Natural killer cell (primary cell): Measurements from ENCODE around the gene CCDC73. TPM values are rescaled to one million over a fixed set of nuclear protein-coding genes. Genes with fewer than 3 reads are reported as not detected.

ENCODE experiments used
- ATAC-seq, 3 donors: fragments of 150-1000 bp in 2 of 3; fragments of 200-7000 bp in 1 of 3; cut with Tn5 transposase; 1 replicate in 1 of 3; 2 replicates in 2 of 3; pipeline ENCODE4 v1.10.0; 2021; ENCODE audit warnings: mild to moderate bottlenecking in 2 of 3, moderate library complexity in 2 of 3
- DNase-seq, 2 donors: peaks; one replicate each; pipeline versions ENCODE4 v3.0.0 to v3.0.0-alpha.2; 2013 to 2021; ENCODE audit warnings: mixed read lengths in 1 of 2
- H3K27ac ChIP-seq: one replicate; pipeline ENCODE4 v1.5.1; 2013; ENCODE audit warnings: mild to moderate bottlenecking, low read length
- H3K27me3 ChIP-seq: one replicate; pipeline ENCODE4 v1.6.1; 2013; ENCODE audit warnings: low read length; ENCODE audit not compliant: control insufficient read depth, insufficient read depth
- H3K36me3 ChIP-seq: one replicate; pipeline ENCODE4 v1.6.1; 2013; ENCODE audit warnings: low read length; ENCODE audit not compliant: control insufficient read depth, insufficient read depth
- H3K4me1 ChIP-seq: one replicate; pipeline ENCODE4 v1.6.1; 2013; ENCODE audit warnings: low read length; ENCODE audit not compliant: control insufficient read depth, insufficient read depth
- H3K4me3 ChIP-seq: one replicate; pipeline ENCODE4 v1.5.1; 2013; ENCODE audit warnings: low read length
- H3K9me3 ChIP-seq: one replicate; pipeline ENCODE4 v1.6.1; 2013; ENCODE audit warnings: low read length; ENCODE audit not compliant: control insufficient read depth, insufficient read depth
- H3K27ac Mint-ChIP-seq, 2 donors: one replicate each; pipeline ENCODE4 v1.8.0; 2022; ENCODE audit warnings: mild to moderate bottlenecking in 2 of 2, mixed read lengths in 2 of 2, moderate library complexity in 1 of 2
- H3K27me3 Mint-ChIP-seq, 2 donors: one replicate each; pipeline ENCODE4 v1.8.0; 2022; ENCODE audit warnings: low read depth in 2 of 2, mixed read lengths in 2 of 2
- H3K36me3 Mint-ChIP-seq: one replicate; pipeline ENCODE4 v1.8.0; 2022; ENCODE audit warnings: mixed read lengths
- H3K4me1 Mint-ChIP-seq, 2 donors: one replicate each; pipeline ENCODE4 v1.8.0; 2022; ENCODE audit warnings: mixed read lengths in 2 of 2
- H3K4me3 Mint-ChIP-seq: one replicate; pipeline ENCODE4 v1.8.0; 2022; ENCODE audit warnings: mild to moderate bottlenecking, moderate library complexity, mixed read lengths
- H3K9me3 Mint-ChIP-seq, 2 donors: one replicate each; pipeline ENCODE4 v1.8.0; 2022; ENCODE audit warnings: mixed read lengths in 2 of 2
- WGBS: methylation state at CpG from one replicate; pipeline ENCODE4 v1.1.7; 2013; ENCODE audit warnings: missing lambda C conversion rate; ENCODE audit not compliant: insufficient coverage; 5-methylcytosine and 5-hydroxymethylcytosine counted together
- intact Hi-C: fragments of 100-400 bp; cut with micrococcal nuclease; formaldehyde crosslinking; loops from one replicate; pipeline ENCODE4 v1.14.2; 2022
- total RNA-seq, 4 donors: library from RNA; stranded (reverse); fragments of 120-200 nt in 1 of 4; gene quantifications; one replicate each; pipeline versions ENCODE4 v1.2.3 to v1.2.4, GENCODE V29; 2013 to 2022
- TF ChIP-seq, protein P1 (sequence below): fragments of 200-600 bp; IDR thresholded peaks from one replicate; pipeline ENCODE4 v1.8.0; 2022; ENCODE audit warnings: antibody characterized with exemption

The CCDC73 gene
- total RNA-seq, 3 donors from 2014 or later (not counting 1 experiment from before 2014, with no cell fraction given): not detected

DNA sequence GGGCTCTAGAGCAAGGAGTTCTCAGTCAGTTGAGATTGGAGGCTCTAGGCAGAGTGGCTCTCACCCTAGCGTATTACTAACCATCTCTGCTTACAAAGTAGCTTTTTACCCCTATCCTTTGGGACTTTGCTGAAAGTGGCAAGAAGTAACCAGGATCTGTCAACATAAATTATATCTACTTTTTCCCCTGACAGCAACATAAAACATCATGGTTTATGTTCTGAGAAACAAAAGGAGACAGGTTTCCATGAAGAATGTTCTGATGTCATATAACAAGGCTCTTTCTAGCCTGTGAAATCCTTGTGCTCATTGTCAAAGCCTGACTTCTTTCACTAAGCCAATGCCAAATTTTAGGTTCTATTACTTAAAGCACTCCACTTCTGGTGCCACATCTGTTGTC lies 218.0 kb downstream of the CCDC73 start:
- Histone ChIP-seq H3K4me3 (no peak overlapping the region), H3K9me3 (no peaks in the 10 kb centered on the region), H3K4me1 (no peaks in the 10 kb centered on the region), H3K27ac (no peak overlapping the region), H3K27me3 (no peaks in the 10 kb centered on the region), H3K36me3 (no peaks in the 10 kb centered on the region)
- no peaks in the 10 kb centered on the region for H3K4me1 Mint-ChIP-seq
- 93% methylated on average over 1 of the region's 1 CpG for WGBS
- peaks cover 2 to 3% of the 10 kb centered on the region in 2 donors for H3K27me3 Mint-ChIP-seq
- TF ChIP-seq, protein P1, sequence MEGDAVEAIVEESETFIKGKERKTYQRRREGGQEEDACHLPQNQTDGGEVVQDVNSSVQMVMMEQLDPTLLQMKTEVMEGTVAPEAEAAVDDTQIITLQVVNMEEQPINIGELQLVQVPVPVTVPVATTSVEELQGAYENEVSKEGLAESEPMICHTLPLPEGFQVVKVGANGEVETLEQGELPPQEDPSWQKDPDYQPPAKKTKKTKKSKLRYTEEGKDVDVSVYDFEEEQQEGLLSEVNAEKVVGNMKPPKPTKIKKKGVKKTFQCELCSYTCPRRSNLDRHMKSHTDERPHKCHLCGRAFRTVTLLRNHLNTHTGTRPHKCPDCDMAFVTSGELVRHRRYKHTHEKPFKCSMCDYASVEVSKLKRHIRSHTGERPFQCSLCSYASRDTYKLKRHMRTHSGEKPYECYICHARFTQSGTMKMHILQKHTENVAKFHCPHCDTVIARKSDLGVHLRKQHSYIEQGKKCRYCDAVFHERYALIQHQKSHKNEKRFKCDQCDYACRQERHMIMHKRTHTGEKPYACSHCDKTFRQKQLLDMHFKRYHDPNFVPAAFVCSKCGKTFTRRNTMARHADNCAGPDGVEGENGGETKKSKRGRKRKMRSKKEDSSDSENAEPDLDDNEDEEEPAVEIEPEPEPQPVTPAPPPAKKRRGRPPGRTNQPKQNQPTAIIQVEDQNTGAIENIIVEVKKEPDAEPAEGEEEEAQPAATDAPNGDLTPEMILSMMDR: no peak
- H3K36me3 Mint-ChIP-seq: no peaks in the 10 kb centered on the region
- H3K27ac Mint-ChIP-seq: no peak overlapping the region
- DNase-seq (no peak), ATAC-seq (no peak)
- H3K9me3 Mint-ChIP-seq: no peaks in the 10 kb centered on the region
- intact Hi-C loops: no loop called here
- H3K4me3 Mint-ChIP-seq: no peak overlapping the region

DNA sequence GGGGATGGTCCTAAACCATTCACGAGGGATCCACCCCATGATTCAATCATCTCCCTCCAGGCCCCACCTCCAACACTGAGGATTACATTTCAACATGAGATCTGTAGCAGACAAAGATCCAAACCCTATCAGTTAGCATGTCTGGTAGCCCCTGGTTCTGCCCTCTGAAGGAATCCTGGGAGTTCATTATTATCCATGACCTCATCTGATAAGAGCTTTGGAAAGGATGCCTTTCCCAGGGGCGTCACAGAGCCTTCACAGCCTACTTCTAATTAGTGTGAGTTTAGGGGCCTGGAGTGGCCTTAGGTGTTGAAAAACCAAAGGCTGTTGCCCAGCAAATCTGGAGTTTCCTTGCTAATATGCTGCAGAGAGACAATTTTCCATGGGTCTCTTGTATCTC lies 219.4 kb downstream of the CCDC73 start:
- intact Hi-C loops: no loop called here
- Mint-ChIP-seq H3K4me1 (no peaks in the 10 kb centered on the region), H3K9me3 (no peaks in the 10 kb centered on the region), H3K27ac (no peak overlapping the region), H3K4me3 (no peak overlapping the region), H3K27me3 (peaks cover 10 to 17% of the 10 kb centered on the region in 2 donors), H3K36me3 (no peaks in the 10 kb centered on the region)
- DNase-seq: no peak
- Histone ChIP-seq H3K36me3 (no peaks in the 10 kb centered on the region), H3K4me3 (no peak overlapping the region), H3K27me3 (no peaks in the 10 kb centered on the region), H3K27ac (no peak overlapping the region), H3K4me1 (no peaks in the 10 kb centered on the region), H3K9me3 (no peaks in the 10 kb centered on the region)
- no peak for ATAC-seq
- TF ChIP-seq, protein P1: no peak
- WGBS: 86% methylated on average over 2 of the region's 2 CpGs

DNA sequence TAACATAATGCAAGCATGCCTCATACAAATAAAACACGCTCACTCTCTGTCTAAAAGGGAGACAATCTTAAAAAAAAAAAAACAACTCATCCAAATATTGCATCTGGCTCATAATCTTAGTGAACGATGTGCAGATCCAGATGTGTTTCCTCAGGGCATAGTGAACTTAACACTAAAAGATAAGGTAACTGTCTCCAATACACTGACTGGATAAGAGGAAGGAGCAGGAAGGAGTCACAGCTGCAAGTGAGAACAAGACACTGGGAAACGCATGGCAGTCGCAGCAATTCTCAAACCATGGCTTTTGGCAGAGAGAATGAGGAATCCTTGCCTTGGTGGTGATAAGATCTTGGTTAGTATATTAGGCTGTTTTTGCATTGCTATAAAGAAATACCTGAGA lies 220.0 kb downstream of the CCDC73 start:
- Histone ChIP-seq H3K4me3 (no peak overlapping the region), H3K4me1 (no peaks in the 10 kb centered on the region), H3K27ac (no peak overlapping the region), H3K36me3 (no peaks in the 10 kb centered on the region), H3K9me3 (no peaks in the 10 kb centered on the region), H3K27me3 (no peaks in the 10 kb centered on the region)
- DNase-seq (no peak), ATAC-seq (no peak)
- Mint-ChIP-seq H3K27me3 (peaks cover 10 to 17% of the 10 kb centered on the region in 2 donors), H3K4me3 (no peak overlapping the region), H3K36me3 (no peaks in the 10 kb centered on the region), H3K4me1 (no peaks in the 10 kb centered on the region), H3K27ac (no peak overlapping the region), H3K9me3 (no peaks in the 10 kb centered on the region)
- 92% methylated on average over 4 of the region's 4 CpGs for WGBS
- TF ChIP-seq, protein P1: no peak
- intact Hi-C loops: no loop called here

DNA sequence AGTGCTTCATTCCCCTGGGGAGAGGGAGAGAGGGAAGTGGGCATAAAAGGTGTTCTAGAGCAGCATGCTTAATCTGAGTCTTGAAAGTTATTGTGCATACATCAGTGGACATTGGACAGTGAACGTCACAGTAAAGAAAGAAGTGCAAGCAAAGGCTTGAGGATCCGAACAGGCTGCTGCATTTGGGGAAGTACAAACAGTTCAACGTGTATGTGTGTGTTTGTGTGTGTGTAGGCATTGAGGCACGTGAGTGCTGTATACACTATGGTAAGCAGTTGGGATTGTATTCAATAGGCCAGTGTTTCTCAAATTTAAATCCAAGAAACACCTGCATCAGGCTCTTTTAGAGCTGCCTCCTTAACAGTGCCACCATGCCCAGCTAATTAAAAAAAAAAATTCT lies 221.2 kb downstream of the CCDC73 start:
- H3K36me3 Mint-ChIP-seq: no peaks in the 10 kb centered on the region
- H3K4me1 Mint-ChIP-seq: no peaks in the 10 kb centered on the region
- intact Hi-C loops: no loop called here
- no peak overlapping the region for H3K27ac ChIP-seq
- no peaks in the 10 kb centered on the region for H3K4me1 ChIP-seq
- H3K9me3 Mint-ChIP-seq: no peaks in the 10 kb centered on the region
- DNase-seq: no peak
- no peak overlapping the region for H3K4me3 Mint-ChIP-seq
- TF ChIP-seq, protein P1: no peak
- no peak overlapping the region for H3K4me3 ChIP-seq
- 68% methylated on average over 4 of the region's 4 CpGs for WGBS
- no peak for ATAC-seq
- no peaks in the 10 kb centered on the region for H3K9me3 ChIP-seq
- no peaks in the 10 kb centered on the region for H3K27me3 ChIP-seq
- H3K27me3 Mint-ChIP-seq: peaks cover 12 to 17% of the 10 kb centered on the region in 2 donors
- no peak overlapping the region for H3K27ac Mint-ChIP-seq
- no peaks in the 10 kb centered on the region for H3K36me3 ChIP-seq
